Measurements from ENCODE around the gene TNNC2.

Gene TNNC2

GRCh38 chr20:45813006-45813340 is 14.1 kb downstream of the TNNC2 start:
- peak overlapping the region; percentile 79 for H3K4me3 ChIP-seq (replicated peaks; ENCODE audit: insufficient read depth, low read length)
- H3K27me3 ChIP-seq (ENCODE audit: insufficient read depth, poor library complexity, severe bottlenecking) = no peaks in the 10 kb centered on the region
- DNase-seq (ENCODE audit: low read depth in 1 of 2, low spot score in 1 of 2) = no peak
- TF ChIP-seq POLR2AphosphoS5 (IDR thresholded peaks at IDR 0.05; ENCODE audit: low read depth) = no peak
- TF ChIP-seq, protein P1, sequence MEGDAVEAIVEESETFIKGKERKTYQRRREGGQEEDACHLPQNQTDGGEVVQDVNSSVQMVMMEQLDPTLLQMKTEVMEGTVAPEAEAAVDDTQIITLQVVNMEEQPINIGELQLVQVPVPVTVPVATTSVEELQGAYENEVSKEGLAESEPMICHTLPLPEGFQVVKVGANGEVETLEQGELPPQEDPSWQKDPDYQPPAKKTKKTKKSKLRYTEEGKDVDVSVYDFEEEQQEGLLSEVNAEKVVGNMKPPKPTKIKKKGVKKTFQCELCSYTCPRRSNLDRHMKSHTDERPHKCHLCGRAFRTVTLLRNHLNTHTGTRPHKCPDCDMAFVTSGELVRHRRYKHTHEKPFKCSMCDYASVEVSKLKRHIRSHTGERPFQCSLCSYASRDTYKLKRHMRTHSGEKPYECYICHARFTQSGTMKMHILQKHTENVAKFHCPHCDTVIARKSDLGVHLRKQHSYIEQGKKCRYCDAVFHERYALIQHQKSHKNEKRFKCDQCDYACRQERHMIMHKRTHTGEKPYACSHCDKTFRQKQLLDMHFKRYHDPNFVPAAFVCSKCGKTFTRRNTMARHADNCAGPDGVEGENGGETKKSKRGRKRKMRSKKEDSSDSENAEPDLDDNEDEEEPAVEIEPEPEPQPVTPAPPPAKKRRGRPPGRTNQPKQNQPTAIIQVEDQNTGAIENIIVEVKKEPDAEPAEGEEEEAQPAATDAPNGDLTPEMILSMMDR (IDR thresholded peaks at IDR 0.05; ENCODE audit: insufficient read depth, low read length) = no peak
- TF ChIP-seq, protein P2, sequence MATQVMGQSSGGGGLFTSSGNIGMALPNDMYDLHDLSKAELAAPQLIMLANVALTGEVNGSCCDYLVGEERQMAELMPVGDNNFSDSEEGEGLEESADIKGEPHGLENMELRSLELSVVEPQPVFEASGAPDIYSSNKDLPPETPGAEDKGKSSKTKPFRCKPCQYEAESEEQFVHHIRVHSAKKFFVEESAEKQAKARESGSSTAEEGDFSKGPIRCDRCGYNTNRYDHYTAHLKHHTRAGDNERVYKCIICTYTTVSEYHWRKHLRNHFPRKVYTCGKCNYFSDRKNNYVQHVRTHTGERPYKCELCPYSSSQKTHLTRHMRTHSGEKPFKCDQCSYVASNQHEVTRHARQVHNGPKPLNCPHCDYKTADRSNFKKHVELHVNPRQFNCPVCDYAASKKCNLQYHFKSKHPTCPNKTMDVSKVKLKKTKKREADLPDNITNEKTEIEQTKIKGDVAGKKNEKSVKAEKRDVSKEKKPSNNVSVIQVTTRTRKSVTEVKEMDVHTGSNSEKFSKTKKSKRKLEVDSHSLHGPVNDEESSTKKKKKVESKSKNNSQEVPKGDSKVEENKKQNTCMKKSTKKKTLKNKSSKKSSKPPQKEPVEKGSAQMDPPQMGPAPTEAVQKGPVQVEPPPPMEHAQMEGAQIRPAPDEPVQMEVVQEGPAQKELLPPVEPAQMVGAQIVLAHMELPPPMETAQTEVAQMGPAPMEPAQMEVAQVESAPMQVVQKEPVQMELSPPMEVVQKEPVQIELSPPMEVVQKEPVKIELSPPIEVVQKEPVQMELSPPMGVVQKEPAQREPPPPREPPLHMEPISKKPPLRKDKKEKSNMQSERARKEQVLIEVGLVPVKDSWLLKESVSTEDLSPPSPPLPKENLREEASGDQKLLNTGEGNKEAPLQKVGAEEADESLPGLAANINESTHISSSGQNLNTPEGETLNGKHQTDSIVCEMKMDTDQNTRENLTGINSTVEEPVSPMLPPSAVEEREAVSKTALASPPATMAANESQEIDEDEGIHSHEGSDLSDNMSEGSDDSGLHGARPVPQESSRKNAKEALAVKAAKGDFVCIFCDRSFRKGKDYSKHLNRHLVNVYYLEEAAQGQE (IDR thresholded peaks at IDR 0.05; ENCODE audit: insufficient replicate concordance, low read depth) = no peak
- no peak for TF ChIP-seq GABPA (IDR thresholded peaks at IDR 0.05; ENCODE audit: low read depth)
- TF ChIP-seq SPI1 (IDR thresholded peaks at IDR 0.05; ENCODE audit: borderline replicate concordance, low read depth) = no peak
- H3K27ac ChIP-seq (replicated peaks) = peak overlapping the region; percentile 84

DNA sequence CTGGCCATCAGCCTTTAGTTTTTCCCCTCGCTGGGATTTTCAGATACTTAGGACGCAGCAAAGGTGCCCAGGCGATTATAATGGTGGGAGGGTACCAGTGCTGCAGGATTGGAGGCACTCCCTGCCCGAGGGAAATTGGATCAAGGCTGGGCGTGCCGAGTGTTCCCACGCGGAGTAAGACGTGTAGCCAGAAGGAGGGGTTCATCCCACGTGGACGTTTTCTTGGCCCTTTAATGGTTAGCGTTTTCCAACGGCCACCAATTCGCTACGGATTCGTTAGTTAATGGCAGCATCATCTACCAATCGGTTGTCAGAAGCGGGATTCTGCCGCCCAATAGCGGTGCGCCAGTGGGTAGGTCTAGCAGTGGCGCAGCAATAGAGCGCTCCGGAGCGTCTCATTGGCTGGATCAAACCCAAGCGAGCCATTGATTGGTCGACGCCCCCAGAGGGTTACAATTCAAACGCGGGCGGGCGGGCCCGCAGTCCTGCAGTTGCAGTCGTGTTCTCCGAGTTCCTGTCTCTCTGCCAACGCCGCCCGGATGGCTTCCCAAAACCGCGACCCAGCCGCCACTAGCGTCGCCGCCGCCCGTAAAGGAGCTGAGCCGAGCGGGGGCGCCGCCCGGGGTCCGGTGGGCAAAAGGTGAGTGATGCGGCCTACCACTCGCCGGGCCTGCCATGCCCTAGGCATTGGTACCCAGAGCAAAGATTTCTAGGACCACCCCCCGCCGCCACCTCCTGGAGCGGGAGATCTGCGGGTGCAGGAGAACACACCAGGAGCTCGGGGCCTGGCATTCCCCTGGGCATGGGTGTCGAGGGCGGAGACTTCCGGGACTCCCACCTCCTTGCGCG is 14.7 kb downstream of the TNNC2 start, which contains the start of gene UBE2C:
TSS of gene UBE2C (plus strand) at position 488 of the 849 bp plus-strand sequence. CDS start at position 540, 52 bp downstream.
- Histone ChIP-seq H3K27me3 (ENCODE audit: insufficient read depth, poor library complexity, severe bottlenecking) (no peaks in the 10 kb centered on the region), H3K27ac (replicated peaks) (peak within 1 kb of the TSS; percentile 84), H3K4me3 (replicated peaks; ENCODE audit: insufficient read depth, low read length) (peak within 1 kb of the TSS; percentile 79)
- peak; percentile 96 to 98 for DNase-seq (ENCODE audit: low read depth in 1 of 2, low spot score in 1 of 2)
- TF ChIP-seq, protein P1 (IDR thresholded peaks at IDR 0.05; ENCODE audit: insufficient read depth, low read length) = no peak
- TF ChIP-seq GABPA (IDR thresholded peaks at IDR 0.05; ENCODE audit: low read depth) (no peak), POLR2AphosphoS5 (IDR thresholded peaks at IDR 0.05; ENCODE audit: low read depth) (peak; percentile 46; the same call in 1 of the 2 replicates)

DNA sequence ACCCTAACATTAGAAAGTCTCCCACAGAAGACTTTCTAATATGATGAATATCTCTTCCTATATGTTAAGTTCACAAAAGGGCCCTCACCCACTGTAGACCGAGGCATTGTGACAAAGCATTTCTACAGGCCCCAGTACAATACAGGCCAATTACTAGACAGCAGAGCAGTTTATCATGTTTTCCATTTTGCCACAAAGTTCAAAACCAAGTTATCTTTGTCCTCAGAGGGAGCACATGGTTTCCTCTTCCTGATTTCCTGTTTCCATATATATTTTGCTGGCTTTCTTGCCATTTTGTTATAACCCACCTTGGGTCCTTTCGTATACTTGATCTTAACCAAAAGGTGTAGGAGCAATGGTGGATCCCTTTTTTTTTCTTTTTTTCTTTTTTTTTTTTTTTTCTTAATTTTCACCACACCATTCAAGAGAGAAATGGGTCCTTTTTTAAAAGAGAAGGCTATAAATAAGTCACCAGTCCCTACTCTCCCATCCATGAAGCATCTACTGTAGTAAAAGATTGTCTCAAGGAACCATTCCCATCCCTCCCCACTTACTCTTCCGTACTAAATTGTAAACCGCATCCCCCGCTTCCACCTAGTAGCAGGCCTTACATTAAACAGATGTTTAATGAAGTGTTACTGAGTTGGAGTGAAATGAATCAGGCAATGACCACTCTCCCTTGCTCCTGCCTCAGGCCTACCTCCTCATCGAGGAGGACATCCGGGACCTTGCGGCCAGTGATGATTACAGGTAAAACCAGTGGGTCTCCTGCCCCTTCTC is 16.7 kb downstream of the TNNC2 start:
- TF ChIP-seq, protein P2 (IDR thresholded peaks at IDR 0.05; ENCODE audit: insufficient replicate concordance, low read depth) = no peak
- TF ChIP-seq, protein P1 (IDR thresholded peaks at IDR 0.05; ENCODE audit: insufficient read depth, low read length) = no peak
- no peak for TF ChIP-seq POLR2AphosphoS5 (IDR thresholded peaks at IDR 0.05; ENCODE audit: low read depth)
- no peak for TF ChIP-seq GABPA (IDR thresholded peaks at IDR 0.05; ENCODE audit: low read depth)
- no peak for TF ChIP-seq SPI1 (IDR thresholded peaks at IDR 0.05; ENCODE audit: borderline replicate concordance, low read depth)
- no peak for DNase-seq (ENCODE audit: low read depth in 1 of 2, low spot score in 1 of 2)
- Histone ChIP-seq H3K27ac (replicated peaks) (no peak overlapping the region), H3K4me3 (replicated peaks; ENCODE audit: insufficient read depth, low read length) (no peak overlapping the region), H3K27me3 (ENCODE audit: insufficient read depth, poor library complexity, severe bottlenecking) (no peaks in the 10 kb centered on the region)

All from HL-60 (cell line).